RWPE1 (cell line): ENCODE measurements around the gene MON2.

ENCODE experiments used
- CTCF ChIA-PET: fragments of 350-600 bp; sonication (Branson Sonifier 250); formaldehyde crosslinking; extraction: SDS; loops from one replicate; lab custom pipeline; 2021; lab: Yijun Ruan, JAX
- POLR2A ChIA-PET: fragments of 400-600 bp; formaldehyde crosslinking; extraction: SDS; loops from one replicate; lab custom pipeline; 2020; ENCODE audit warnings: antibody characterized with exemption; ENCODE audit not compliant: low non-redundant PET; lab: Yijun Ruan, JAX
- DNase-seq: peaks from one replicate; pipeline ENCODE4 v3.0.0; 2012; ENCODE audit warnings: low spot score
- H3K27ac ChIP-seq: fragments of 450-650 bp; 2 replicates; pipeline ENCODE4 v1.5.1; 2017
- CTCF ChIP-seq: fragments of 450-650 bp; conservative IDR thresholded peaks from 2 replicates; pipeline ENCODE4 v1.5.1; 2017; ENCODE audit warnings: low read depth, mild to moderate bottlenecking

The MON2 gene

DNA sequence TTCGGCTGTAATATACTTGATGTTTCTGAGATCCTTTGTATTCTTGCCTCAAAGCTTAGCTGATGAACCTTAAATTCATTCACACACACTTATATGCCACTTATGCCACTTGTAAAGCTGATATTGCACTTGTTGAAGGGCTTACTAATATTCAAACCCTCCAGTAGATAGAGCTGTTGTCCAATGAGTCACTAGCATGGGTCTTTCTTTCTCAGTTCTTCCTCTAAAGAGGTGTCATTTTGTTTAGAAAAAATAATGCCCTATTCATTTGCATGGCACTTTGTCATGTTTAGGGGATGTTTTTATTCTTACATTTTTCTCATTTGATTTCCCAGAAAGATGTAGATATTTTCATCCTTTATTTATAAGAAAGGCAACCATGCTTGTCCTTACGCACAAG lies 56.4 kb downstream of the MON2 start:
- no peak for TF ChIP-seq CTCF
- ChIA-PET POLR2A (no interaction called here), CTCF (interaction anchor here (0.5 kb wide), 1 partner anchor 1240 kb away, joined by 6 read pairs; no protein-coding TSS in a partner anchor)
- H3K27ac ChIP-seq: no peak overlapping the region
- DNase-seq: no peak

GRCh38 chr12:62523619-62524018 lies 57.0 kb downstream of the MON2 start:
- no peak for TF ChIP-seq CTCF
- no peak for DNase-seq
- ChIA-PET POLR2A (no interaction called here), CTCF (no interaction called here)
- H3K27ac ChIP-seq: no peak overlapping the region

GRCh38 chr12:62525271-62525670 lies 58.6 kb downstream of the MON2 start:
- DNase-seq: no peak
- CTCF ChIA-PET: interaction anchor here (0.6 to 1.1 kb wide), 4 partner anchors 12 to 310 kb away, joined by 3 to 4 read pairs (median 4); no protein-coding TSS in a partner anchor
- H3K27ac ChIP-seq: no peak overlapping the region
- POLR2A ChIA-PET: no interaction called here
- no peak for TF ChIP-seq CTCF

- no peak for TF ChIP-seq CTCF
- ChIA-PET POLR2A (no interaction called here), CTCF (no interaction called here)
- no peak overlapping the region for H3K27ac ChIP-seq
- DNase-seq: no peak
These were observed 64.0 kb downstream of the MON2 start for GRCh38 chr12:62530596-62530995.

- DNase-seq: no peak
- no peak for TF ChIP-seq CTCF
- CTCF ChIA-PET: no interaction called here
- H3K27ac ChIP-seq: no peak overlapping the region
- POLR2A ChIA-PET: no interaction called here
These were observed 65.7 kb downstream of the MON2 start for GRCh38 chr12:62532333-62532732.

DNA sequence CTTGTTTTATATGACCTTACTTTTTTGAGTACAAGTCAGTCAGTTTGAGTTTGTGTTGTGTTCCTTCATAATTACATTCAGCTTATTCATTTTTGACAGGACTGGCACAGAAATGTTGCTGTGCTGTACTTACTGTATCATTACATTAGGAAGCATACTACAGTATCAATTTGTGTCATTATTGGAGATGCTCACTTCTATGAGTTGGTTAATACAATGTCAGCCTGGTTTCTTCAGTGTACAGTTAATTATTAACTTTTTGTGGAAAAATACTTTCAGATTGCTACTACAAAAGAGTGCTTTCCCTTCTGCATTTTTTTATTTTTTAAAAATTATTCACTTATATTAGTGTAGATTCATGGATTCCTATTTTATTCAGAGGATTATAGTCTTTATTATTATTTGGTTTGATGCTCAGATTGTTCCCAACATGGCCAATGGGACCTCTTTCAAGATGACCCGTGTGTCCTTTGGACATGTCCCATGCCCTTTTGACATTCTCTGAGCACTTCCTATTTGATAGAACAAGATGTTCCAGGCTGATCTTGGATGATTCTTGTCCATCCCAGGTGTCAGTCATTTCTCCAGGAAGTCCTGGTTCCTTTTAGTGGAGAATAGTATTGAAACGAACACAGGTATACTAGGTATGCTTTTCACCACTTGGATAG lies 66.6 kb downstream of the MON2 start:
- DNase-seq: no peak
- POLR2A ChIA-PET: no interaction called here
- no peak overlapping the region for H3K27ac ChIP-seq
- no peak for TF ChIP-seq CTCF
- CTCF ChIA-PET: no interaction called here
